CD4-positive, alpha-beta T cell treated with Interleukin-1 beta for 1 hour (primary cell): Measurements from ENCODE around the gene SLC18B1.

ENCODE experiments used
- DNase-seq, 2 donors: peaks; one replicate each; pipeline ENCODE4 v3.0.0-alpha.2; 2020 to 2022

Gene SLC18B1

GRCh38 chr6:132741281-132741680, 57.2 kb downstream of the SLC18B1 start:
- no peak for DNase-seq

GRCh38 chr6:132736239-132736638, 62.2 kb downstream of the SLC18B1 start:
- DNase-seq = no peak

- DNase-seq = no peak
These were observed 63.7 kb downstream of the SLC18B1 start for GRCh38 chr6:132734694-132735236.

GRCh38 chr6:132733814-132734213, 64.6 kb downstream of the SLC18B1 start:
- DNase-seq = no peak

GRCh38 chr6:132733283-132733682, 65.2 kb downstream of the SLC18B1 start:
- no peak for DNase-seq

GRCh38 chr6:132731086-132731485, 67.4 kb downstream of the SLC18B1 start:
- no peak for DNase-seq

GRCh38 chr6:132730560-132730959, 67.9 kb downstream of the SLC18B1 start:
- no peak for DNase-seq

GRCh38 chr6:132728616-132729015, 69.8 kb downstream of the SLC18B1 start:
- no peak for DNase-seq

- no peak for DNase-seq
These were observed 71.8 kb downstream of the SLC18B1 start for GRCh38 chr6:132726608-132726975.

GRCh38 chr6:132725947-132726607, 72.4 kb downstream of the SLC18B1 start:
- no peak for DNase-seq

- DNase-seq = no peak
These were observed 73.0 kb downstream of the SLC18B1 start for GRCh38 chr6:132725471-132725870.

- DNase-seq = no peak
These were observed 78.5 kb downstream of the SLC18B1 start for GRCh38 chr6:132719736-132720448.
